ENCODE data around the gene SREK1.

The SREK1 gene

DNA sequence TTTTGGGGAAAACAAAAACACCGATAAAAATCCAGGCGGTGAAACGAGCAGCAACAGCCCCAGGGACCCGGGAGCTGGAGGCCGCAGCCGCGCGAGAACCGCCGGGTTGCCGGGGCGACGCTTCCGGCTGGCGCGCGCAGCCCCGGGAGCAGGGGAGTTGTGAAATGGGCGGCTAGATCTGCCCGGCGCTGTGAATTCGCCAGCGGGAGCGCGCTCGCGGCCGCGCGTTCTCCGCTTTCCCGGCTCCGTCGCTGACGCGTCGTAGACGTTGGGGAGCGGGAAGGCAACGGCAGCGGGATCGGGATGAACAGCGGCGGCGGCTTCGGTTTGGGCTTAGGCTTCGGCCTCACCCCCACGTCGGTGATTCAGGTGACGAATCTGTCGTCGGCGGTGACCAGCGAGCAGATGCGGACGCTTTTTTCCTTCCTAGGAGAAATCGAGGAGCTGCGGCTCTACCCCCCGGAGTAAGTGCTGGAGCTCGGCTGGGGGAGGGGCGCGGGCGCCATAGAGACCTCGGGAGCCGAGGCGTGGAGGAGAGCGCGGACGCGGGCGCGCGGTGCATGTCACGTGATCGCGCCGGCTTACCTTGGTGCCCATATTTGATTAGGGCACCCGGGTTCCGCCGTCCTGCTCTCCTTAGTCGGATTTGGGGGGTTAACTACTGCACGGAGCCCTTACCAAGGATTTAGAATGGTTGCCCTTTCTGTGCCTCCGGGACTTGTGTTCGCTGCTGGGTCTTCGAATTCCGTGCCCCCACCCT is at the start of gene SREK1:
TSS of gene SREK1 (plus strand) at position 227 of the 760 bp plus-strand sequence. CDS start at position 304, 77 bp downstream.
- no peak for TF ChIP-seq CTCF (IDR thresholded peaks at IDR 0.05; ENCODE audit: low read depth, low read length)
- TF ChIP-seq POLR2A (IDR thresholded peaks at IDR 0.05; ENCODE audit: extremely low read depth, insufficient read length), result peak; percentile 90
- TF ChIP-seq, protein P1, sequence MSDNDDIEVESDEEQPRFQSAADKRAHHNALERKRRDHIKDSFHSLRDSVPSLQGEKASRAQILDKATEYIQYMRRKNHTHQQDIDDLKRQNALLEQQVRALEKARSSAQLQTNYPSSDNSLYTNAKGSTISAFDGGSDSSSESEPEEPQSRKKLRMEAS (IDR thresholded peaks at IDR 0.05; ENCODE audit: low read depth, low read length), result peak; percentile 70
- peak; percentile 68 for TF ChIP-seq MYC (IDR thresholded peaks at IDR 0.05; ENCODE audit: low read depth, low read length)
- peak within 1 kb of the TSS; percentile 95 for H3K4me3 ChIP-seq (ENCODE audit: low read depth, low read length)

DNA sequence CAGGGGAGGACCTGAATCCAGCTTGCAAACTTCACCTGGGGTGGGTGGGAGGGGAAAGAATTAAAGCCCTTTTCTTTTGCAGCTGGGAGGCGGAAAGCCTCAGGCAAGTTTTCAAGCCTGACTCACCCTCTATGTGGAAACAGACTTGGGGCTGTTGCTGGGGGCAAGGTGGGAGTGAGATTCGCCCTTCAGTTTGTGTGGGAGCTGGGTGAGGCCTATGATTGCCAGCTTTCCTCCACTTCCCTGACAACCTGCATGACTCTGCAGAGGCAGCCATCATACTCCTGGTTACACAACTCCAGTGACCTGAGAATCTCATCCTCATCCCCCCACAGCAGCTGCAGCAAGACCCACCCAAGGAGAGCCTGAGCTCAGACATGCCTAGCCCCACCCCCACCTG is 43.2 kb upstream of the SREK1 start:
- peak; percentile 36 for DNase-seq (ENCODE audit: low read depth)
- H3K4me3 ChIP-seq (ENCODE audit: low read depth, low read length), result no peak overlapping the region
- TF ChIP-seq MYC (IDR thresholded peaks at IDR 0.05; ENCODE audit: low read depth, low read length), result no peak

More for the DNA sequence above, at the start of gene SREK1:
- peak; percentile 95 for DNase-seq (ENCODE audit: low read depth)

DNA sequence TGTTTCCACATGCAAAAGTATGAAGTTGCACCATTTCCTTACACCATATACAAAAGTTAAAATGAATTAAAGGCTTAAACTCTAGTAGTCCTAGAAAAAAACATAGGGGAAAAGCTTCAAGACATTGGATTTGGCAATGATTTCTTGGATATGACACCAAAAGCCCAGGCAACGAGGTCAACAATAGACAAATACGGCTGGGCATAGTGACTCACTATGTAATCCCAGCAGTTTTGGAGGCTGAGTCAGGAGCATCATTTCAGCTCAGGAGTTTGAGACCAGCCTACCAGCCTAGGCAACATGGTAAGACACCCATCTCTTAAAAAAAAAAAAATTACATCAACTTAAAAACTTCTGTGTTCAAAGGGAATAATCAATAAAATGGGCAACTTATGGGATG is 30.9 kb upstream of the SREK1 start:
- TF ChIP-seq, protein P1 (IDR thresholded peaks at IDR 0.05; ENCODE audit: low read depth, low read length), result no peak
- TF ChIP-seq CTCF (IDR thresholded peaks at IDR 0.05; ENCODE audit: low read depth, low read length), result no peak
- TF ChIP-seq MYC (IDR thresholded peaks at IDR 0.05; ENCODE audit: low read depth, low read length), result no peak
- no peak for TF ChIP-seq POLR2A (IDR thresholded peaks at IDR 0.05; ENCODE audit: extremely low read depth, insufficient read length)
- no peak overlapping the region for H3K4me3 ChIP-seq (ENCODE audit: low read depth, low read length)
- DNase-seq (ENCODE audit: low read depth), result no peak

DNA sequence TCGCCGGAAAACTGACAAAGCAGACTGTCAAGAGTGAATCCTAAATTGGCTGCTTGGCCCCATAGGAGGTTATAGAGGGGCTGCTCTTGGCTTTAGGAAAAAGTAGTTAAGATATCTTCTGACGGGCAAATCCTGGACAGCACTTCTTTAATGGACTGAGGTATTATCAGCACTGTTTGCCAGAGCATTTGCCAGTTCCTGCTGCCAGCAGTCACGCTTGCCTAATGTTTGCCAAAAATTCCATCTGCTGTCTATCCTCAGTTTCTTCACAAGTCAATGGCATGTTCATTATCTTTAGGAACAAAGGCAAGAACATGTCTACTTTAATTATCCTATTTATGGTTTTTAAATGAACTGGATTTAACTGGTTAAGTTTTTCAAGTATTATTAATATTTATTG is 25.8 kb upstream of the SREK1 start:
- TF ChIP-seq, protein P1 (IDR thresholded peaks at IDR 0.05; ENCODE audit: low read depth, low read length), result no peak
- TF ChIP-seq CTCF (IDR thresholded peaks at IDR 0.05; ENCODE audit: low read depth, low read length) (no peak), POLR2A (IDR thresholded peaks at IDR 0.05; ENCODE audit: extremely low read depth, insufficient read length) (no peak), MYC (IDR thresholded peaks at IDR 0.05; ENCODE audit: low read depth, low read length) (no peak)
- no peak for DNase-seq (ENCODE audit: low read depth)
- no peak overlapping the region for H3K4me3 ChIP-seq (ENCODE audit: low read depth, low read length)

GRCh38 chr5:66122379-66123034 is 21.6 kb upstream of the SREK1 start:
- H3K4me3 ChIP-seq (ENCODE audit: low read depth, low read length), result no peak overlapping the region
- DNase-seq (ENCODE audit: low read depth), result no peak
- TF ChIP-seq POLR2A (IDR thresholded peaks at IDR 0.05; ENCODE audit: extremely low read depth, insufficient read length), result no peak
- TF ChIP-seq MYC (IDR thresholded peaks at IDR 0.05; ENCODE audit: low read depth, low read length), result no peak
- TF ChIP-seq, protein P1 (IDR thresholded peaks at IDR 0.05; ENCODE audit: low read depth, low read length), result no peak
- no peak for TF ChIP-seq CTCF (IDR thresholded peaks at IDR 0.05; ENCODE audit: low read depth, low read length)

DNA sequence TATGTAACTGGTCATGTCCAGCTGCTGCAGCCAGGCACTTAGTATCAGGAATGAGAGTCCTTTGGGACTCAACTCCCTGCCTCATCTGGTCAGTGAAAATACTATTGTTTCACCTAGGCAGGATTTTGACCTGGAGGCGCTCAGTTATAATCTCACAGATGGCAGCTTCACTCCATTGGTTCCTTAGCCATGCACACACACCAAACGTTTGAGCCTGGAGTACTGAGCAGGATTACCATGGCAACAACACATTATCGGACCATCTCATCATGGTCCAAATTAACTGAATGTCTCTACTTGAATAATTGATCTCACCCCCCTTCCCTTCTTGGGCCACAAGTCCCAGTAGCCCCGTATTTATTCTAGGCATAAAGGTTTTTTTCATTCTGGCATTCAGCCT is 15.0 kb upstream of the SREK1 start:
- no peak for DNase-seq (ENCODE audit: low read depth)
- no peak for TF ChIP-seq CTCF (IDR thresholded peaks at IDR 0.05; ENCODE audit: low read depth, low read length)
- no peak for TF ChIP-seq POLR2A (IDR thresholded peaks at IDR 0.05; ENCODE audit: extremely low read depth, insufficient read length)
- TF ChIP-seq, protein P1 (IDR thresholded peaks at IDR 0.05; ENCODE audit: low read depth, low read length), result no peak
- no peak for TF ChIP-seq MYC (IDR thresholded peaks at IDR 0.05; ENCODE audit: low read depth, low read length)
- no peak overlapping the region for H3K4me3 ChIP-seq (ENCODE audit: low read depth, low read length)

Data from NB4 (cell line).